Activated naive CD8-positive, alpha-beta T cell (primary cell): ENCODE measurements around the gene IFITM5.
A peak's percentile ranks its signal among the peaks of the same experiment; 100 is the strongest.

Experiments used
- H3K27ac Mint-ChIP-seq: one replicate; pipeline ENCODE4 v1.8.0; 2021; ENCODE audit warnings: mixed read lengths
- H3K27me3 Mint-ChIP-seq: one replicate; pipeline ENCODE4 v1.8.0; 2021; ENCODE audit warnings: mixed read lengths
- H3K36me3 Mint-ChIP-seq: one replicate; pipeline ENCODE4 v1.8.0; 2021; ENCODE audit warnings: mixed read lengths
- H3K4me1 Mint-ChIP-seq: one replicate; pipeline ENCODE4 v1.8.0; 2021; ENCODE audit warnings: low read depth, mixed read lengths
- H3K4me3 Mint-ChIP-seq: one replicate; pipeline ENCODE4 v1.8.0; 2021; ENCODE audit warnings: mild to moderate bottlenecking, mixed read lengths
- H3K9me3 Mint-ChIP-seq: one replicate; pipeline ENCODE4 v1.8.0; 2021; ENCODE audit warnings: low read depth, mixed read lengths

Gene IFITM5

DNA sequence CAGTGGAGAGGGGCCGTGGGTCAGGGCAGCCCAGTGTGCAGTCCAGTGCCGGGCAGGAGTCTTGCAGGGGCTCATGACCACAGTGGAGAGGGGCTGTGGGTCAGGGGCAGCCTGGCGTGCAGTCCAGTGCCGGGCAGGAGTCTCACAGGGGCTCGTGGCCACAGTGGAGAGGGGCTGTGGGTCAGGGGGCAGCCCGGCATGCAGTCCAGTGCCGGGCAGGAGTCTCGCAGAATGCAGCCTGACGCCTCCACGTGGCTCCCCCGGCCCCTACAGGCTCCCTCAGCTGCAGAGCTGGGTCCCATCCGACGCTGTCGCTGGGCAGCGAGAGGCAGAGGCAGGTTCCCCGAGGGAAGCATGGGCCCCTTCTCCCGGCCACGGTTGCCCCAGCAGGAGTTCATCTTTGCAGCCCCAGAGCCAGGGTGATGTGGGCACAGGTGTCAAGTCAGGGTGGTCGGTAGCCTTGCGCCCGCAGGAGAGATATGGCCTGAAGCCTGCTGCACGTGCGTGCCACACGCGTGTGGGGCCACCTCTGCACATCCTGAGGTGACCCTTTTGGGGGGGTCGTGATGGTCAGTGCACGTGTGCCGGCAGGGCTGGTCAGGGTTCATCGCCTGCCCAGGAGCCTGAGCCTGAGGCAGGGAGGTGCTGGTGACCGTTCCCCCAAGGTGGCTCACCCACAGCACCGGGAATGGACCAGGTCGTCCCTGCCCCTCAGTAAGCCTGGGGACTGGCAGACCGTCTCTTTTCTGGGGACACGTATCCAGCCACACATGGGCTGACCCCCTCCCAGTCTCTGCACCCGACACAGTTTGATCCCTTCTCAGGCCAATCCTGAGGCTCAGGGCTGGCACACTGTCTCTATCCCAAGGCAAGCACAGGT, 2.9 kb downstream of the IFITM5 start:
- no peak overlapping the region for H3K4me3 Mint-ChIP-seq
- no peaks in the 10 kb centered on the region for H3K36me3 Mint-ChIP-seq
- no peaks in the 10 kb centered on the region for H3K9me3 Mint-ChIP-seq
- H3K27me3 Mint-ChIP-seq: no peaks in the 10 kb centered on the region
- H3K27ac Mint-ChIP-seq: no peak overlapping the region
- H3K4me1 Mint-ChIP-seq: peaks cover 38% of the 10 kb centered on the region

DNA sequence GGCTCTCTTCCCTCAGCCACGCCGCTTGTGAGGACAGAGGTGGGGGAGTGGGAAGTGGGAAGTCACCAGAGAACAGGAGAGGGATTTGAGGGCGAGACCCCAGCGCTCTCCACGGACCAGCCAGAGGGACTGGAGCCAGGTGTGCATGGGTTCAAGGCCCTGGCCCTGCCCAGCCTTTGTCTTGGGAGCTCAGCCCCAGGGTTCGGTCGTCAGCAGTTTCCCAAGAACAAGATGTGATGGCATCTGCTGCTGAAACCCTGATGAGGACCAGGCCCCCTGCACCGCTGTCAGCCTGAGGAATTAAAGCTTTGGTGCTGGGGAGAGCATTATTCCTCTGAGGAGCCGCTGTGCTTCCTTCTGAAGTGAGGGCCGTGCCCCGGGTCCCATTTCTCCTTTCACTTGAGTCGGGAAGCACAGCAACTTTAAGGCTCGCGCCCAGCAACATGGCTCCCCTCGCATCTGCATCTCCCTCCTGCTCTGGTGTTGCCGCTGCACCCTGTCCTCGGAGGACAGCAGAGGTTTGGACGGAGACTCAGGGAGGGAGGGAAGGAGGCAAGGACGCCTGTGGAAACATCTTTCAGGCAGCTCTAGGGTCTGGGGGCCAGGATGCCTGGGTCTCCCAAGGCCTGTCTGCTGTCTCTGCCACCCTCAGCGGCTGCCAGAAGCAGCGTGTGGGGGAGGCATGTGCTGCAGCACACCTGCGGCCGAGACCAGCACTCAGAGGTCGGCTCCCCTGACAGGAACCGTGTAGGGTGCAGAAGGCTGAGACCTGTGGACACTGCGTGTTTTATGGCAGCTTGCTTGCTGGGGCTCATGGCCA, 3.8 kb downstream of the IFITM5 start:
- Mint-ChIP-seq H3K4me3 (peak overlapping the region; percentile 17), H3K27ac (no peak overlapping the region), H3K9me3 (no peaks in the 10 kb centered on the region), H3K36me3 (no peaks in the 10 kb centered on the region), H3K27me3 (no peaks in the 10 kb centered on the region), H3K4me1 (peaks cover 39% of the 10 kb centered on the region)

DNA sequence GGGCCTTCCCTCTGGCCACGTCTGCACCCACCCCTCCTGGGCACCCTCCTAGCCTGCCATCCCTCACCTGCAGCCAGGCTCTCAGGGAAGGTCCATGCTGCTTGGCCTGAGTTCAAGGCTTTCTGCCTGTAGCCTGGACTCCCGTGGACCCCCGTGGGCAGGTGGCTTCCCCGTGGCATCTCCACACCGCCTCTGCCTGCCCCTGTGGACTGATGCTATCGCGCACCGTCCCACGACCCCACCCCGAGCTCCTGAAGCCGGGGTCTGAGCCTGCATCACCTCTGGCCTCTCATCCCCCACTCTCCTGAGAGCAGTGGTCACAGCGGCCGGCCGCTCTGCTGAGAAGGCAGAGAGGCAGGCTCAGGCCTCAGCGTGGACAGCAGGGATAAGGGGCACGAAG, 4.5 kb downstream of the IFITM5 start:
- Mint-ChIP-seq H3K9me3 (no peaks in the 10 kb centered on the region), H3K36me3 (no peaks in the 10 kb centered on the region), H3K4me3 (no peak overlapping the region), H3K27ac (no peak overlapping the region), H3K4me1 (peaks cover 33% of the 10 kb centered on the region), H3K27me3 (no peaks in the 10 kb centered on the region)

DNA sequence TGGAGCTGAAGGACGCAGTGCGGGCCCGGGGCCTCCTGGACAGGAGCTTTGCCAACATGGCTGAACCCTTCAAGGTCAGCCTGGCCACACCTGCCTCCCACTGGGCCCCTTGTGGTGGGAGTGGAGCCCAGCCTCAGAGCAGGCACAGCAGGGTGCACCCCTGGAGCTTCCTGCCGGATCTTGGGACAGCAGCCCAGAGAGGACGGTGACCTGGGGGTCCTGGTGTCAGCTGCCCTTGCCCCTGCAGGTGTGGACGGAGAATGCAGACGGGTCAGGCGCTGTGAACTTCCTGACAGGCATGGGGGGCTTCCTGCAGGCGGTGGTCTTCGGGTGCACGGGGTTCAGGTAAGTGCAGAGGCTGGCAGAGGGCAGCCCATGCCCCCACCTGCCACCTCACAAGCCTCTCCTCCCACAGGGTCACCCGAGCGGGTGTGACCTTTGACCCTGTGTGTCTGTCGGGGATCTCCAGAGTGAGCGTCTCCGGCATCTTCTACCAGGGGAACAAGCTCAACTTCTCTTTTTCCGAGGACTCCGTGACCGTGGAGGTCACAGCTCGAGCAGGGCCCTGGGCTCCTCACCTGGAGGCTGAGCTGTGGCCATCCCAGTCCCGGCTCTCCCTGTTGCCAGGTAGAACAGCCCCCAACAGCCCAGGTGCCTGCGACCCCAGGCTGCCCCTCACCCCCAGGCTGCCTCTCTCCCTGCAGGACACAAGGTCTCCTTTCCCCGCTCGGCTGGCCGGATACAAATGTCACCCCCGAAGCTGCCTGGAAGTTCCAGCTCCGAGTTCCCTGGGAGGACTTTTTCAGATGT, 5.3 kb downstream of the IFITM5 start:
- Mint-ChIP-seq H3K36me3 (no peaks in the 10 kb centered on the region), H3K27ac (no peak overlapping the region), H3K4me3 (no peak overlapping the region), H3K27me3 (no peaks in the 10 kb centered on the region), H3K4me1 (peaks cover 33% of the 10 kb centered on the region), H3K9me3 (no peaks in the 10 kb centered on the region)

DNA sequence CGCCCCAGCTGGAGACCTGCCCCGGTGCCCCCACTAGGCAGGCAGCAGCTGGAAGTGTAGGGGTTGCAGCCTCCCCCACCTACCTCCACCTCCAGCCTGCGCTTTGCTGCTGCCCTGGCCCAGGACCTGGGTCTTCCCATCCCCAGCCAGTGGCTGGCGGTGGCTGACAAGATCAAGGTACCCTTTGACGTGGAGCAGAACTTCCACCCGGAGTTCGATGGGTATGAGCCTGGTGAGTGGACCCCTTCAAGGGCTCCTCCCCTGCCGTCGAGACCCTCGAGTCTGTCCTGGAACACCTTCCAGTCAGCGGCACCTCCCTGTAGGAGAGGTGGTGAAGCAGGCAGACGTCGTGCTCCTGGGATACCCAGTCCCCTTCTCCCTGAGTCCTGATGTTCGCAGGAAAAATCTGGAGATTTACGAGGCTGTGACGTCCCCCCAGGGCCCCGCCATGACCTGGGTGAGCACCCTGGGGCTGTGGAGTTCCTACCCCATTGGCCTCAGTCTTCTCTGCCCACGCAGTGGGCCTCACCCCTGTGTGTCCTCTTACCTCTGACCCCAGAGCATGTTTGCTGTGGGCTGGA, 6.0 kb downstream of the IFITM5 start:
- no peaks in the 10 kb centered on the region for H3K27me3 Mint-ChIP-seq
- no peak overlapping the region for H3K4me3 Mint-ChIP-seq
- peaks cover 30% of the 10 kb centered on the region for H3K4me1 Mint-ChIP-seq
- H3K36me3 Mint-ChIP-seq: no peaks in the 10 kb centered on the region
- no peak overlapping the region for H3K27ac Mint-ChIP-seq
- no peaks in the 10 kb centered on the region for H3K9me3 Mint-ChIP-seq

DNA sequence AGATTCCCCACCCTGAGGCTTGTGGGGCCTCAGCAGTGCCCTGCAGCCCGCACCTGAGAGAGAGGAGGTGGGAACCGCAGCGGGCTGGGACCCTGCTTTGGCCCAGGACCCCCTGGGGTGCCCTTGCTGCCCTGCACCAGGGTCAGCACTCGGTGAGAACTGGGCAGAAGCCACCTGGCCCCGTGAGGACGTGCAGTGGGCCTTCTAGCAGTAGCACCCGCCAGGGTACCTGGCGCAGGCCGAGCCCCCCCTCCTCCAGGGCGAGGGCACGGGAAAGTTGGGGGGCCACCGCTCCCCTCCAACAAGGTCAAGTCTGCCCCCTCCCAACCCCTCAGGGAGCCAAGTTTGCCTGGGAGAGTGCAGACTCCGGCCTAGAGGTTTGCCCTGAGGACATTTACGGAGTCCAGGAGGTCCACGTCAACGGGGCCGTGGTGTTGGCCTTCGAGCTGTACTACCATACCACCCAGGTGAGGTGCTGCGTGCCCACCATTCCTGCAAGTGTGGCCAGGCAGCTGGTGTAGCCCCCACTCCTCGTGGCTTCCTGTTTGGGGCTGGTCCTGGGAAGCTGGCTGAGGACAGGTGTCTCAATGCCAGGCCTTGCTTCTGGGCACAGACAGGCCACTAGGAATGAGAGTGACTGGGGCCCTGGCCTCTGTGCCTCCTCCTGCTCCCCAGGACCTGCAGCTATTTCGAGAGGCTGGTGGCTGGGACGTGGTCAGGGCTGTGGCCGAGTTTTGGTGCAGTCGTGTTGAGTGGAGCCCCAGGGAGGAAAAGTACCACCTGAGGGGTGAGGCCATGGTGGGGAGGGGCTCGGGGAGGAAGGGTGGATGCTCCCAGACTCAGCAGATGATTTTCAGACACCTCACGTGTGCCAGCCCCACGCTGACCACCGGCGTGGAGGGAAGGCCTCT, 6.9 kb downstream of the IFITM5 start:
- Mint-ChIP-seq H3K27me3 (no peaks in the 10 kb centered on the region), H3K4me1 (peaks cover 29% of the 10 kb centered on the region), H3K36me3 (no peaks in the 10 kb centered on the region), H3K9me3 (no peaks in the 10 kb centered on the region), H3K27ac (peak overlapping the region; percentile 16), H3K4me3 (no peak overlapping the region)

DNA sequence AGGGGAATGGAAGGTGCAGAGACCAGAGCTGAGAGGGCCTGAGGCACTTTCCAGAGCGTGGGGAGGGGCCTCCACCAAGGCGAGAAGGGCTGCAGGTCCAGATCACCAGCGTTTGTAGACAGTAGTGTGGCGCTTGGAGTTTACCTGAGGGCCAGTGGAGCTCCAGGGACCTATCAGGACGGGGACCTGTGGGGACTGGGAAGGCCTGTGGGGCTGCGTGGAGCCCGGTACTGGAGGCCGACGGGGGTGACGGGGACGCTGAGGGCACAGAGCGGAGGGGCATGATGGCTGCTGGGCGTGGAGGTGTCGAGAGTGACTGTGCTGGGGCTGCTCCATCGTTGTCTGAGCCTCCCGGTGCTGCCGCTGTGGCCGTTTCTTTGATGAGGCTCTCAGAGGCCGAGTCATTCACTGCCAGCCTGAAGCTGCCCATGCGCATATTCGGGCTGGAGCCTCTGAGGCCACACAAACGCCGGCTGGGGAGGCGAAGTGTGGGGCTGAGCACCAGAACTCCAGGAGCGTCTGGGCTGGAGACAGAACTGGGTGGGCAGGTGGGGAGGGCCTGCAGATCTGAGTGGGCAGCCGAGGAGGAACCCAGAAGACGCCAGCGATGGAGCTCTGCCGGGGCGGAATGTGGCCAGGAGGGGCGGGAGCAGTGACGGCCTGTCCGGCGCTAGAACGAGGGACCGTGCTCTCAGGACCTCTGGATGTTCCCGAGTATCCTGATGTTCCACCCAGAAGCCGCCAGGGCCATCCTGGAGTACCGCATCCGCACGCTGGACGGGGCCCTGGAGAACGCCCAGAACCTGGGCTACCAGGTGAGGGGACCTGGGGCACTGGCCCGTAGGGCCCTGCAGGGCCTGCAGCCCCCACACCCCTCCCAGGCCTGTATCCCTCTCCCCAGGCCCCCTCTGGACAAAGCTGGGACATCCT, 7.8 kb downstream of the IFITM5 start:
- Mint-ChIP-seq H3K36me3 (no peaks in the 10 kb centered on the region), H3K4me3 (peak overlapping the region; percentile 80), H3K27me3 (no peaks in the 10 kb centered on the region), H3K27ac (peak overlapping the region; percentile 85), H3K9me3 (no peaks in the 10 kb centered on the region), H3K4me1 (peaks cover 30% of the 10 kb centered on the region)

DNA sequence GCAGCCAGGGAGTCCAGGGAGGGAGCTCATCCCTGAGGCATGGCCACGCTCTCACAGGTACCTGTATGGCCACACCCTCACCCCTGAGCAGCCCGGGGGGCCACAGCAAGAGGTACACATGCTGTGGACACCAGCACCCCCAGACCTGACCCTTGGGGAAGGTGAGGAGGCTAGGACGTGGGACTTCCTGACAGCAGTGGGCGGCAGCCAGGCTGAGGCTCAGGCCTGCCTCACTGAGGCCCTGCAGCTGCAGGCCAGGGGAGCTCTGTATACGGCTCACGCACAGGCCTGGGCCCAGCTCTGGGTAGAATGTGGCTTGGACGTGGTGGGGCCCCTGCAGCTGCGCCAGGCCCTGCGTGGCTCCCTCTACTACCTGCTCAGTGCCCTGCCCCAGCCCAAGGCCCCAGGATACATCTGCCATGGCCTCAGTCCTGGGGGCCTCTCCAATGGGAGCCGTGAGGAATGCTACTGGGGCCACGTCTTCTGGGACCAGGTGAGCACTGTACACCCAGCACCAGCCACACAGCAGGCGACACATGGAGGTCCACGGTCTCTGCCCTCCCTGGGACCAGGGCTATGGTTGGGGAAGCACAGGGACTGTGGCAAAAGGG, 8.6 kb downstream of the IFITM5 start:
- no peaks in the 10 kb centered on the region for H3K36me3 Mint-ChIP-seq
- H3K4me1 Mint-ChIP-seq: peaks cover 37% of the 10 kb centered on the region
- peak overlapping the region; percentile 85 for H3K27ac Mint-ChIP-seq
- H3K27me3 Mint-ChIP-seq: no peaks in the 10 kb centered on the region
- peak overlapping the region; percentile 80 for H3K4me3 Mint-ChIP-seq
- no peaks in the 10 kb centered on the region for H3K9me3 Mint-ChIP-seq

DNA sequence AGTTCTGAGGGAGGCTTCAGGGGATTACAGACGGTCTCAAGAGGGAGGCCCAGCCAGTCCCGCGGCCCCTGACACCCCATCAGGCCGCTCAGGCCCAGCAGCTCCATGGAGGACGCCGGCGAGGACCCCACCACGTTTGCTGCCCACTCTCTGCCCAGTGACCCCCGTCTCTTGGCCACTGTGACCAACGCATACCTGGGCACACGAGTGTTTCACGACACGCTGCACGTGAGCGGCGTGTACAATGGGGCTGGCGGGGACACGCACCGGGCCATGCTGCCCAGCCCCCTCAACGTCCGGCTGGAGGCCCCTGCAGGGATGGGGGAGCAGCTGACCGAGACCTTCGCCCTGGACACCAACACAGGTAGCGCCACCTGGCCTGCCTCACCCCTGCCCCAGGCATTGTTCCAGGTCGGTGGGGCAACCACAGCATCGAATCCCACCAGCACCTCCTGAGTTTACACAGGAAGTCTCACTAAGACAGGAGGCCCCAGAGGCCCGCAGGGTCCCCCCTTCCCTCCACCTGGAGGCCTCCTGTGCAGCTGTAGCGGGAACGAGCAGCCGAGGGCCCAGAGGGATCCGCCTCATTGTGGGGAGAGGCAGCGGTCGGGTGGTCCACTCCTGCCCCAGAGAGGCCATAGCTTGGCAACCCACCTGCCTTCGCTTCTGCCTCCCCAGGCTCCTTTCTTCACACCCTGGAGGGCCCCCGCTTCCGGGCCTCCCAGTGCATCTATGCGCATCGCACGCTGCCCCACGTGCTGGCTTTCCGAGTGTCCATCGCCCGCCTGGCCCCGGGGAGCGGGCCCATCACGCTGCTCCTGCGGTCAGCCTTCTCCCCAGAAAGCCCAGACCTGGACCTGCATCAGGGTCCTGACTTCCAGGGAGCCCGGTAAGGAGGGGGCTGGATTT, 9.4 kb downstream of the IFITM5 start:
- Mint-ChIP-seq H3K4me1 (peaks cover 43% of the 10 kb centered on the region), H3K36me3 (no peaks in the 10 kb centered on the region), H3K4me3 (peak overlapping the region; percentile 80), H3K27me3 (no peaks in the 10 kb centered on the region), H3K27ac (peak overlapping the region; percentile 85), H3K9me3 (no peaks in the 10 kb centered on the region)

DNA sequence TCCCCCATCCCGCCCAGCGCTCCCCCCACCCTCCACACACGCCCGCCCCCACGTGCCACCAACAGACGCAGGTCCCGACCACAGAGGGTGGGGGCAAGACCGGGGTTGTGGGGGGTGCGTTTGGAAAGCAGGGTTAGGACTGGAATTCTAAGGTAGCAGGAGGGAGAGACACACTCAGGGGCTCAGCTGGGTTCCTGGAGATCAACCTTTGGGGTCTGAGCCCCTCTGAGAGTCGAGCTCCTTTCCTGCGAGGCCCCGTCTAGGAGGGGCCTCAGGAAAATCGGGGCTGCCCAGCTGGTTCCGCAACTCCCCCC, 10.0 kb downstream of the IFITM5 start:
- Mint-ChIP-seq H3K9me3 (no peaks in the 10 kb centered on the region), H3K4me3 (peak overlapping the region; percentile 80), H3K36me3 (no peaks in the 10 kb centered on the region), H3K27me3 (no peaks in the 10 kb centered on the region), H3K27ac (peak overlapping the region; percentile 41), H3K4me1 (peaks cover 43% of the 10 kb centered on the region)

DNA sequence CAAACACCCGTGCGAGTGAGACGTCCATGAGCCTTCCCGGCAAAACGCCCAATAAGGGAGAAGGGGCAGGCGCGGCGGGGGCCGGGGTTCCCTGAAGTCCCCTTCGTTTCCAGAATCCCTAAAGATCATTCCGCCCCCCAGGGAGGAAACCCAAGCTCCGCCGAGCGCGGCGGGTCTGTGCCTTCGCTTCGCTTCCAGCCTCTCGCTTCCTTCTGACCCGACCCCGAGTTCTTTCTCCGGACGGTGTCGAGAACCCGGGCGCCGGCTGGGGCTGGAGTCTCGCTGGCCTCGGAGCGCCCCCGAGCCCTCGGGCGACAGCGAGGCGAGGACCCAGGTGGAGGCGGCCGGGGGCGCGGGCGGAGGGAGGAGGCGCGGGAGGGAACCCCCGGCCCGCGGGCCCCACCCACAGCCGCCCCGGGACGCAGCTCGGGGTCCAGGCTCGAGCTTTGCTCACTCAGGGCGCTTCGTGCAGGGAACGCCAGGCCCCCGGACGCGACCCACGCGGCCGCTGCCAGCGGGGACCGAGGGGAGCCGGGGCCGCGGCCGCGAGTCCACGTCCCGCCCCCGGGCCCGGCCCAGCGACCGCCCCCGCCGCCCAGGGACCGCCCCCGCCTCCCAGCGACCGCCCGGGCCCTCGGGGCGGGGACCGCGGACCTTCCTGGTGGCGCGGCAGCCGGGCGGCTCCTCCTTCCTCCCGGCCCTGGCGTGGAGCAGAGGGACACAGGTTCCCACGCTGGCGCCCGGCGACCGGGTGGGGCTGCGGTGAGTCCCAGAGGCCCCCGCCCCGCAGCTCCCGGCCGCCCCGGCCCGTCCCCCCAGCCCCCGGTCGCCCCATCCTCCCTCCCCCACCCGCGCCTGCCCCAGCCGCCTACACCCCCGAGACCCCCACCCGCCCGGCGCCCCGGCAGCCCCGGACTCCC, 10.6 kb downstream of the IFITM5 start, which contains the start of gene PGGHG:
TSS of gene PGGHG (plus strand) at position 649 of the 920 bp plus-strand sequence. CDS start 691 bp downstream, outside the sequence.
- H3K9me3 Mint-ChIP-seq: no peaks in the 10 kb centered on the region
- no peaks in the 10 kb centered on the region for H3K27me3 Mint-ChIP-seq
- H3K4me1 Mint-ChIP-seq: peaks cover 45% of the 10 kb centered on the region
- peak within 1 kb of the TSS; percentile 95 for H3K4me3 Mint-ChIP-seq
- H3K36me3 Mint-ChIP-seq: no peaks in the 10 kb centered on the region
- H3K27ac Mint-ChIP-seq: peak within 1 kb of the TSS; percentile 96
